Measurements from ENCODE around the gene SEZ6L. TPM values are rescaled to one million over a fixed set of nuclear protein-coding genes. Genes with fewer than 3 reads are reported as not detected.

SEZ6L gene
- total and polyA plus RNA-seq, 9 donors = 0.10 to 0.32 (median 0.15) TPM; not detected in 3

- DNase-seq = no peak
- no peaks in the 10 kb centered on the region for H3K36me3 ChIP-seq
- H3K27ac ChIP-seq = no peak overlapping the region
- H3K27me3 ChIP-seq = no peaks in the 10 kb centered on the region
- intact Hi-C loops (cut with DNase I) = no loop called here
- 54 to 61% (median 57%) methylated on average over 20 of the region's 20 CpGs for WGBS, 3 donors
- H3K4me1 ChIP-seq (ENCODE audit: insufficient read depth) = no peaks in the 10 kb centered on the region
- no peak for TF ChIP-seq EP300 (IDR thresholded peaks at IDR 0.05)
- no peak for TF ChIP-seq POLR2A (IDR thresholded peaks at IDR 0.05)
- no peak for TF ChIP-seq CTCF (IDR thresholded peaks at IDR 0.05)
- H3K4me3 ChIP-seq = no peak overlapping the region
- H3K9me3 ChIP-seq = no peaks in the 10 kb centered on the region
Observed at GRCh38 chr22:26354707-26355106, 185.4 kb downstream of the SEZ6L start.

GRCh38 chr22:26357281-26357680, 188.0 kb downstream of the SEZ6L start:
- Histone ChIP-seq H3K4me3 (no peak overlapping the region), H3K36me3 (no peaks in the 10 kb centered on the region), H3K27ac (no peak overlapping the region), H3K27me3 (no peaks in the 10 kb centered on the region), H3K9me3 (no peaks in the 10 kb centered on the region), H3K4me1 (ENCODE audit: insufficient read depth) (no peaks in the 10 kb centered on the region)
- no peak for DNase-seq
- 53 to 62% (median 61%) methylated on average over 2 of the region's 2 CpGs for WGBS, 3 donors
- intact Hi-C loops (cut with DNase I) = no loop called here
- no peak for TF ChIP-seq POLR2A (IDR thresholded peaks at IDR 0.05)
- TF ChIP-seq EP300 (IDR thresholded peaks at IDR 0.05) = no peak
- no peak for TF ChIP-seq CTCF (IDR thresholded peaks at IDR 0.05)

GRCh38 chr22:26357813-26358212, 188.6 kb downstream of the SEZ6L start:
- no peaks in the 10 kb centered on the region for H3K4me1 ChIP-seq (ENCODE audit: insufficient read depth)
- H3K27ac ChIP-seq = no peak overlapping the region
- intact Hi-C loops (cut with DNase I) = no loop called here
- H3K27me3 ChIP-seq = no peaks in the 10 kb centered on the region
- H3K4me3 ChIP-seq = no peak overlapping the region
- 65 to 71% (median 67%) methylated on average over 9 of the region's 9 CpGs for WGBS, 3 donors
- TF ChIP-seq POLR2A (IDR thresholded peaks at IDR 0.05) (no peak), EP300 (IDR thresholded peaks at IDR 0.05) (no peak), CTCF (IDR thresholded peaks at IDR 0.05) (no peak)
- no peak for DNase-seq
- no peaks in the 10 kb centered on the region for H3K9me3 ChIP-seq
- no peaks in the 10 kb centered on the region for H3K36me3 ChIP-seq

- no peaks in the 10 kb centered on the region for H3K36me3 ChIP-seq
- no peaks in the 10 kb centered on the region for H3K9me3 ChIP-seq
- no peak overlapping the region for H3K4me3 ChIP-seq
- WGBS, 3 donors = 77 to 82% (median 79%) methylated on average over 4 of the region's 4 CpGs
- no peaks in the 10 kb centered on the region for H3K4me1 ChIP-seq (ENCODE audit: insufficient read depth)
- no peaks in the 10 kb centered on the region for H3K27me3 ChIP-seq
- intact Hi-C loops (cut with DNase I) = no loop called here
- H3K27ac ChIP-seq = no peak overlapping the region
- TF ChIP-seq CTCF (IDR thresholded peaks at IDR 0.05) = no peak
- TF ChIP-seq POLR2A (IDR thresholded peaks at IDR 0.05) = no peak
- no peak for TF ChIP-seq EP300 (IDR thresholded peaks at IDR 0.05)
- DNase-seq = no peak
Observed at GRCh38 chr22:26359156-26359555, 189.9 kb downstream of the SEZ6L start.

All from ovary (tissue), 9 donors.